CD14-positive monocyte (primary cell): ENCODE results near the gene SLC12A2. TPM values are rescaled to one million over a fixed set of nuclear protein-coding genes. Genes with fewer than 3 reads are reported as not detected.
A peak's percentile ranks its signal among the peaks of the same experiment; 100 is the strongest.

Experiments used
- DNase-seq, 3 donors: peaks; one replicate each; pipeline ENCODE4 v3.0.0-alpha.2; 2011 to 2022
- H2AFZ ChIP-seq: 2 replicates; pipeline ENCODE4 v1.6.0; 2012; ENCODE audit warnings: mild to moderate bottlenecking, low read depth, low read length, inconsistent platforms; ENCODE audit not compliant: insufficient read depth, poor library complexity, severe bottlenecking
- H3K27ac ChIP-seq, 2 donors: 1 replicate in 1 of 2; 2 replicates in 1 of 2; pipeline ENCODE4 v1.5.1; 2012 to 2013; ENCODE audit warnings: low read length in 2 of 2, control low read depth in 1 of 2, inconsistent platforms in 1 of 2, low read depth in 1 of 2, mild to moderate bottlenecking in 1 of 2
- H3K27me3 ChIP-seq, 2 donors: one replicate each; pipeline versions ENCODE4 v1.6.0 to v1.6.1; 2011 to 2013; ENCODE audit warnings: low read length in 2 of 2; ENCODE audit not compliant: control insufficient read depth in 2 of 2, insufficient read depth in 2 of 2
- H3K36me3 ChIP-seq, 2 donors: replicated peaks in 1 of 2; 1 replicate in 1 of 2; 2 replicates in 1 of 2; pipeline versions ENCODE4 v1.5.1 to v1.6.1; 2012 to 2013; ENCODE audit warnings: low read length in 2 of 2, control low read depth in 1 of 2, inconsistent platforms in 1 of 2, mild to moderate bottlenecking in 1 of 2; ENCODE audit not compliant: insufficient read depth in 2 of 2, control insufficient read depth in 1 of 2
- H3K4me1 ChIP-seq, 2 donors: 1 replicate in 1 of 2; 2 replicates in 1 of 2; pipeline versions ENCODE4 v1.5.1 to v1.6.1; 2012 to 2013; ENCODE audit warnings: low read length in 2 of 2, control low read depth in 1 of 2, inconsistent platforms in 1 of 2, mild to moderate bottlenecking in 1 of 2, moderate library complexity in 1 of 2; ENCODE audit not compliant: insufficient read depth in 2 of 2, control insufficient read depth in 1 of 2
- H3K4me2 ChIP-seq: replicated peaks from 2 replicates; pipeline ENCODE3; 2012; ENCODE audit warnings: low read length, moderate library complexity, mild to moderate bottlenecking; ENCODE audit not compliant: poor library complexity, severe bottlenecking; ENCODE audit errors: extremely low read depth
- H3K4me3 ChIP-seq, 3 experiments: fragments of 200-600 bp in 1 of 3; sonication (generic) in 1 of 3; replicated peaks in 1 of 3; 1 replicate in 2 of 3; 2 replicates in 1 of 3; pipeline ENCODE4 v1.5.1; 2011 to 2013; ENCODE audit warnings: low read length in 3 of 3, mild to moderate bottlenecking in 3 of 3, control low read depth in 2 of 3, low read depth in 2 of 3, inconsistent platforms in 1 of 3, moderate library complexity in 1 of 3
- H3K79me2 ChIP-seq: 2 replicates; pipeline ENCODE4 v1.6.0; 2012; ENCODE audit warnings: mild to moderate bottlenecking, control low read depth, inconsistent platforms, low read length, moderate library complexity; ENCODE audit not compliant: insufficient read depth
- H3K9ac ChIP-seq: 2 replicates; pipeline ENCODE4 v1.6.0; 2017; ENCODE audit warnings: low read length, mild to moderate bottlenecking; ENCODE audit not compliant: insufficient read depth, poor library complexity, severe bottlenecking
- H3K9me3 ChIP-seq, 2 donors: replicated peaks in 1 of 2; 1 replicate in 1 of 2; 2 replicates in 1 of 2; pipeline versions ENCODE4 v1.5.1 to v1.6.1; 2012 to 2013; ENCODE audit warnings: low read length in 2 of 2, control low read depth in 1 of 2; ENCODE audit not compliant: control insufficient read depth in 1 of 2, insufficient read depth in 1 of 2
- H4K20me1 ChIP-seq: 2 replicates; pipeline ENCODE4 v1.6.0; 2012; ENCODE audit warnings: mild to moderate bottlenecking, low read length, control low read depth, moderate library complexity; ENCODE audit not compliant: insufficient read depth
- H3K27ac Mint-ChIP-seq, 7 donors: one replicate each; pipeline ENCODE4 v1.8.0; 2020; ENCODE audit warnings: mild to moderate bottlenecking in 7 of 7, mixed read lengths in 7 of 7, moderate library complexity in 6 of 7, inconsistent platforms in 2 of 7
- H3K27me3 Mint-ChIP-seq, 3 donors: one replicate each; pipeline ENCODE4 v1.8.0; 2021 to 2022; ENCODE audit warnings: low read depth in 3 of 3, mild to moderate bottlenecking in 3 of 3, mixed read lengths in 3 of 3, moderate library complexity in 3 of 3, inconsistent platforms in 1 of 3
- H3K36me3 Mint-ChIP-seq, 2 donors: one replicate each; pipeline ENCODE4 v1.8.0; 2020; ENCODE audit warnings: mixed read lengths in 2 of 2, inconsistent platforms in 1 of 2, mild to moderate bottlenecking in 1 of 2
- H3K4me1 Mint-ChIP-seq: one replicate; pipeline ENCODE4 v1.8.0; 2020; ENCODE audit warnings: mild to moderate bottlenecking, mixed read lengths
- H3K4me3 Mint-ChIP-seq, 2 donors: one replicate each; pipeline ENCODE4 v1.8.0; 2020; ENCODE audit warnings: mild to moderate bottlenecking in 2 of 2, mixed read lengths in 2 of 2, moderate library complexity in 1 of 2
- H3K9me3 Mint-ChIP-seq, 7 donors: one replicate each; pipeline ENCODE4 v1.8.0; 2020 to 2022; ENCODE audit warnings: mixed read lengths in 7 of 7, mild to moderate bottlenecking in 6 of 7, moderate library complexity in 6 of 7, inconsistent platforms in 2 of 7
- CTCF ChIP-seq: fragments of 200-600 bp; IDR thresholded peaks from one replicate; pipeline ENCODE4 v1.8.0; 2022; ENCODE audit warnings: antibody characterized with exemption, mild to moderate bottlenecking
- WGBS: methylation state at CpG from one replicate; pipeline ENCODE4 v1.1.5; 2013; ENCODE audit warnings: missing lambda C conversion rate; ENCODE audit not compliant: insufficient coverage; 5-methylcytosine and 5-hydroxymethylcytosine counted together
- intact Hi-C, 2 donors: fragments of 100-400 bp; cut with micrococcal nuclease; formaldehyde crosslinking; loops; one replicate each; pipeline versions ENCODE4 v1.15.0 to v1.15.1; 2023
- polyA plus RNA-seq, 3 donors: library from polyadenylated mRNA; depleted of rRNA in 1 of 3; unstranded in 2 of 3; stranded (reverse) in 1 of 3; fragments of 300-500 nt in 2 of 3; fragments of >200 nt in 1 of 3; fragmentation: Illumina TruSeq in 2 of 3; gene quantifications; 1 replicate in 2 of 3; 2 replicates in 1 of 3; pipeline ENCODE4 v1.2.3, GENCODE V29; 2012 to 2021

SLC12A2 gene
- polyA plus RNA-seq, 3 donors = 1.0 to 1.2 (median 1.0) TPM

GRCh38 chr5:128074953-128075352 lies 8.6 kb upstream of the SLC12A2 start:
- H3K4me1 Mint-ChIP-seq = peaks cover 9% of the 10 kb centered on the region
- peaks cover 3 to 5% of the 10 kb centered on the region in 2 donors for H3K36me3 Mint-ChIP-seq
- no peak for DNase-seq
- TF ChIP-seq CTCF = no peak
- intact Hi-C loops = no loop called here
- Histone ChIP-seq H3K9me3 (no peaks in the 10 kb centered on the region), H3K4me2 (no peak overlapping the region), H3K79me2 (no peaks in the 10 kb centered on the region), H2AFZ (no peak overlapping the region), H3K9ac (no peak overlapping the region), H3K36me3 (no peaks in the 10 kb centered on the region), H3K27ac (no peak overlapping the region), H4K20me1 (no peaks in the 10 kb centered on the region), H3K4me1 (no peaks in the 10 kb centered on the region), H3K27me3 (no peaks in the 10 kb centered on the region), H3K4me3 (no peak overlapping the region)
- no peaks in the 10 kb centered on the region for H3K9me3 Mint-ChIP-seq
- peaks cover 0 to 3% (median 0%) of the 10 kb centered on the region in 3 donors for H3K27me3 Mint-ChIP-seq
- H3K27ac Mint-ChIP-seq = no peak overlapping the region
- no peak overlapping the region for H3K4me3 Mint-ChIP-seq

DNA sequence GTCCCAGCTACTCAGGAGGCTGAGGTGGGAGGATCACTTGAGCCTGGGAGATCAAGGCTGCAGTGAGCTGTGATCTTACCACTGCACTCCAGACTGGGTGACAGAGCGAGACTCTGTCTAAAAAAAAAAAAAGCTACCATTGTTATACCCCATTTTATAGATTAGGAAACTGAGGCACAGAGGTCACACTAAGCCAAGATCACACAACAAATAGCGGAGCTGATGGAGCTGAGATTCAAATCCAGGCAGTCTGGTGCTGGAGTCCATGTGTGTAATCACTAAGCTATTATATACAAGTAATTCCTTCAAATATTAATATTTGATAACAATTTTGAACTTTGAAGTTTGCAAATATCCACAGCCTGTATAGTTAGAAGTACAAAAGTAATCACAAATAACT lies 6.0 kb upstream of the SLC12A2 start:
- Mint-ChIP-seq H3K4me1 (peaks cover 28% of the 10 kb centered on the region), H3K36me3 (peaks cover 2 to 5% of the 10 kb centered on the region in 2 donors), H3K4me3 (no peak overlapping the region), H3K9me3 (no peaks in the 10 kb centered on the region), H3K27me3 (peaks cover 0 to 6% (median 5%) of the 10 kb centered on the region in 3 donors), H3K27ac (peak overlapping the region in 1 of 7 donors; percentile 24)
- Histone ChIP-seq H4K20me1 (no peaks in the 10 kb centered on the region), H3K9ac (no peak overlapping the region), H2AFZ (no peak overlapping the region), H3K27me3 (no peaks in the 10 kb centered on the region), H3K4me2 (no peak overlapping the region), H3K4me3 (no peak overlapping the region), H3K79me2 (no peaks in the 10 kb centered on the region), H3K9me3 (no peaks in the 10 kb centered on the region), H3K4me1 (peaks cover 7 to 11% of the 10 kb centered on the region in 2 donors), H3K27ac (no peak overlapping the region), H3K36me3 (no peaks in the 10 kb centered on the region)
- intact Hi-C loops = no loop called here
- no peak for TF ChIP-seq CTCF
- no CpG with 5 or more reads among the region's 2 CpGs for WGBS
- DNase-seq = no peak
